Globus pallidus (tissue), 1 donor: ENCODE measurements around the gene ANKRD26.
"Not testable (repeated sequence)": the region's sequence is repeated elsewhere in the genome, so short reads cannot be mapped to it uniquely, and the experiment has no call there.

Experiments
- DNase-seq: peaks from one replicate; pipeline ENCODE4 v3.0.0-alpha.2; 2015; ENCODE audit warnings: low spot score

ANKRD26 gene

GRCh38 chr10:27099916-27100812 is at the start of gene ANKRD26:
Gene ANKRD26, minus strand, starts transcription at chr10:27100494. Its CDS starts 168 bp downstream, at chr10:27100326.
- DNase-seq, result peak; percentile 96

GRCh38 chr10:27147701-27148100 is 47.4 kb upstream of the ANKRD26 start:
- DNase-seq, result no peak

GRCh38 chr10:27145937-27146336 is 45.6 kb upstream of the ANKRD26 start:
- no peak for DNase-seq

- DNase-seq, result no peak
These were observed 43.4 kb upstream of the ANKRD26 start for GRCh38 chr10:27143686-27144085.

GRCh38 chr10:27138277-27138676 is 38.0 kb upstream of the ANKRD26 start:
- no peak for DNase-seq

- no peak for DNase-seq
These were observed 34.1 kb upstream of the ANKRD26 start for GRCh38 chr10:27134371-27134770.

- DNase-seq, result no peak
These were observed 7.9 kb upstream of the ANKRD26 start for GRCh38 chr10:27108165-27108564.

GRCh38 chr10:27104919-27105318 is 4.6 kb upstream of the ANKRD26 start:
- DNase-seq, result no peak

GRCh38 chr10:27100813-27101347 is 586 bp upstream of the ANKRD26 start:
- no peak for DNase-seq

GRCh38 chr10:27099448-27099847 is 846 bp downstream of the ANKRD26 start:
- no peak for DNase-seq

- no peak for DNase-seq
These were observed 11.9 kb downstream of the ANKRD26 start for GRCh38 chr10:27088119-27089044.

GRCh38 chr10:27072436-27073114 is 27.7 kb downstream of the ANKRD26 start:
- DNase-seq, result no peak

- no peak for DNase-seq
These were observed 31.9 kb downstream of the ANKRD26 start for GRCh38 chr10:27068217-27068891.

GRCh38 chr10:27065084-27065483 is 35.2 kb downstream of the ANKRD26 start:
- no peak for DNase-seq

- DNase-seq, result no peak
These were observed 47.6 kb downstream of the ANKRD26 start for GRCh38 chr10:27052656-27053055.

GRCh38 chr10:27045247-27045646 is 55.0 kb downstream of the ANKRD26 start:
- not testable (repeated sequence) for DNase-seq

- no peak for DNase-seq
These were observed 59.1 kb downstream of the ANKRD26 start for GRCh38 chr10:27041196-27041595.

- DNase-seq, result no peak
These were observed 62.1 kb downstream of the ANKRD26 start for GRCh38 chr10:27038168-27038567.

- no peak for DNase-seq
These were observed 65.1 kb downstream of the ANKRD26 start for GRCh38 chr10:27035163-27035562.

- no peak for DNase-seq
These were observed 70.2 kb downstream of the ANKRD26 start for GRCh38 chr10:27030060-27030459.

GRCh38 chr10:27022048-27022447 is 78.2 kb downstream of the ANKRD26 start:
- DNase-seq, result no peak
